Measurements from ENCODE around the gene ECHDC1.

The ECHDC1 gene

DNA sequence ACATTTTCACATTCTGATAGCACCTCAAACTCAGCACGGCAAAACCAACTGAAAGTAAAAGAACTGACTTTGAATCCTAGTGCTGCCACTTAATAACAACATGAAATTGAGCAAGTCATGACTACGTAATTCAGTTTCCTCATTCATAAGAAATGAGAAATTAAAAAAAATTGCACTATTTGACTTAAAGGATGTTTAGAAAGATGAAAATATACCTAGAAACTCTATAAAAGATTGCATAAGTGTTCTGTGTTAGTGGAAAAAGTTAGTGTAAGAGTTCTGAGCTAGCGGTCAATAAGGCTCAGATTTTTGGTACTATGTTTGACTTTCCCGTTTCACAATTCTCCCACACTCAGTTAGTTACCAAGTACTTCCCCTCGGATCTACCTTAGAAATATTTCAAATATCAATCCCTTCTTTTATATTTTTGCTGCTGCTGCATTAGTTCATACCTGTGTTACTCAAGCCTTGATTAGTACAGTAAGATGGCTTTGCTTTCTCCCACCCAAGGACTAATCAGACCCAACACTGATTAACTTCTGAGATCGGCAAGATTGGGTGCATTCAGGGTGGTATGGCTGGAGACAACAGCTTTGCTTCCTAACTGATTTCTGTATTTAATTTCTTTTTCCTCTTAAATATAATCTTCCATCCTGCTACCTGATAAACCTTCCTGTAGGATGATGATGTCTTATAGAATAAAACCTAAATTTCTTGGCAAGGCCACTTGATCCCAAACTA is 25.9 kb downstream of the ECHDC1 start:
- FAIRE-seq (no peak), DNase-seq (ENCODE audit: insufficient read length, low spot score) (no peak)
- TF ChIP-seq POLR2AphosphoS5 (IDR thresholded peaks at IDR 0.05; ENCODE audit: low read depth, low read length) (no peak), POLR2A (IDR thresholded peaks at IDR 0.05; ENCODE audit: low read depth, low read length) (no peak), TAF1 (IDR thresholded peaks at IDR 0.05; ENCODE audit: low read depth, low read length) (no peak), POU2F2 (IDR thresholded peaks at IDR 0.05; ENCODE audit: low read depth, low read length) (no peak), PAX5 (IDR thresholded peaks at IDR 0.05; ENCODE audit: insufficient read depth, low read length, severe bottlenecking) (no peak), SPI1 (IDR thresholded peaks at IDR 0.05; ENCODE audit: low read depth, low read length) (no peak)

GRCh38 chr6:127305741-127306140 is 37.7 kb downstream of the ECHDC1 start:
- no peak for FAIRE-seq
- DNase-seq (ENCODE audit: insufficient read length, low spot score): no peak
- TF ChIP-seq SPI1 (IDR thresholded peaks at IDR 0.05; ENCODE audit: low read depth, low read length) (no peak), POU2F2 (IDR thresholded peaks at IDR 0.05; ENCODE audit: low read depth, low read length) (no peak), TAF1 (IDR thresholded peaks at IDR 0.05; ENCODE audit: low read depth, low read length) (no peak), POLR2AphosphoS5 (IDR thresholded peaks at IDR 0.05; ENCODE audit: low read depth, low read length) (no peak), PAX5 (IDR thresholded peaks at IDR 0.05; ENCODE audit: insufficient read depth, low read length, severe bottlenecking) (no peak), POLR2A (IDR thresholded peaks at IDR 0.05; ENCODE audit: low read depth, low read length) (no peak)

- DNase-seq (ENCODE audit: insufficient read length, low spot score) (no peak), FAIRE-seq (no peak)
- no peak for TF ChIP-seq TAF1 (IDR thresholded peaks at IDR 0.05; ENCODE audit: low read depth, low read length)
- no peak for TF ChIP-seq PAX5 (IDR thresholded peaks at IDR 0.05; ENCODE audit: insufficient read depth, low read length, severe bottlenecking)
- no peak for TF ChIP-seq POU2F2 (IDR thresholded peaks at IDR 0.05; ENCODE audit: low read depth, low read length)
- no peak for TF ChIP-seq POLR2A (IDR thresholded peaks at IDR 0.05; ENCODE audit: low read depth, low read length)
- TF ChIP-seq POLR2AphosphoS5 (IDR thresholded peaks at IDR 0.05; ENCODE audit: low read depth, low read length): no peak
- no peak for TF ChIP-seq SPI1 (IDR thresholded peaks at IDR 0.05; ENCODE audit: low read depth, low read length)
These were observed 39.5 kb downstream of the ECHDC1 start for GRCh38 chr6:127303917-127304316.

DNA sequence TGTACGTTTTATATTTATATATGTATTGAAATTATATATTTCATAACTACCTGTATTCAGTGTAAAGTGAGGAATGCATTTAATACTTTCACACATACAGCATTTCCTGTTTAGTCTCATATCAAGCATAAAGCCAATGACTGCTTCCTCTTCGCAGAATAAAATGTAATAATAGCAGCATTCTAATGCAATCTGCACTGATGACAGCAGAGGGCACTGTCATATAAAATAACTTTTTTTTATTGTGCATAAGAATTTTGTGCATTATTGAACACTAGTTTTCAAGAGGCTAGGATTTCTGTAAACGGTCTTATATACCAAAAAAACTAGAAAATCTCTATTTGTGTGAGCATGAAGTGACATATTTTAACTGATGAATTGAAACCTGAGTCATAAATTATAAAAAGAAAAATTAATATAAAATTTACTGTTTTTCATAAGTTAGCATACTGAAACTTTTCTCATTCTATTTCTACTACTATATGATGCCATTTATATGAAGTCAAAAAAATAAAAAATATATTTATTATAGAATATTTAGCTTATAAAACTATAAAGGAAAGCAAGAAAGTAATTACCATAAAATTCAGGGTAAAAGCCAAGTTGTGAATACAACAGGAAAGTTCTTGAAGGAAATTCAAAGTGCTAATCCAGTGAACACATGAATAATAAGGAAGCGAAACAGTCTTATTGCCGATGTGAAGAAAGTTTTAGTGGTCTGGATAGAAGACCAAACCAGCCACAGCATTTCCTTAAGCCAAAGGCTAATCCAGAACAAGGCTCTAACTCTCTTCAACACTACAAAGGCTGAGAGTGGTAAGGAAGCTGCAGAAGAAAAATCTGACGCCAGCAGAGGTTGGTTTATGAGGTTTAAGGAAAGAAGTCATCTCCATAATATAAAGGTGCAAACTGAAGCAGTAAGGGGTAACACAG is 40.4 kb downstream of the ECHDC1 start:
- FAIRE-seq (peak; percentile 13), DNase-seq (ENCODE audit: insufficient read length, low spot score) (peak; percentile 0)
- TF ChIP-seq POLR2AphosphoS5 (IDR thresholded peaks at IDR 0.05; ENCODE audit: low read depth, low read length) (no peak), POLR2A (IDR thresholded peaks at IDR 0.05; ENCODE audit: low read depth, low read length) (no peak), PAX5 (IDR thresholded peaks at IDR 0.05; ENCODE audit: insufficient read depth, low read length, severe bottlenecking) (no peak), TAF1 (IDR thresholded peaks at IDR 0.05; ENCODE audit: low read depth, low read length) (no peak), POU2F2 (IDR thresholded peaks at IDR 0.05; ENCODE audit: low read depth, low read length) (no peak), SPI1 (IDR thresholded peaks at IDR 0.05; ENCODE audit: low read depth, low read length) (peak; percentile 42; the same call in 1 of the 2 replicates)

GRCh38 chr6:127301199-127301700 is 42.2 kb downstream of the ECHDC1 start:
- TF ChIP-seq POU2F2 (IDR thresholded peaks at IDR 0.05; ENCODE audit: low read depth, low read length) (no peak), POLR2AphosphoS5 (IDR thresholded peaks at IDR 0.05; ENCODE audit: low read depth, low read length) (no peak), SPI1 (IDR thresholded peaks at IDR 0.05; ENCODE audit: low read depth, low read length) (no peak), POLR2A (IDR thresholded peaks at IDR 0.05; ENCODE audit: low read depth, low read length) (no peak), PAX5 (IDR thresholded peaks at IDR 0.05; ENCODE audit: insufficient read depth, low read length, severe bottlenecking) (no peak), TAF1 (IDR thresholded peaks at IDR 0.05; ENCODE audit: low read depth, low read length) (no peak)
- no peak for DNase-seq (ENCODE audit: insufficient read length, low spot score)
- FAIRE-seq: no peak

DNA sequence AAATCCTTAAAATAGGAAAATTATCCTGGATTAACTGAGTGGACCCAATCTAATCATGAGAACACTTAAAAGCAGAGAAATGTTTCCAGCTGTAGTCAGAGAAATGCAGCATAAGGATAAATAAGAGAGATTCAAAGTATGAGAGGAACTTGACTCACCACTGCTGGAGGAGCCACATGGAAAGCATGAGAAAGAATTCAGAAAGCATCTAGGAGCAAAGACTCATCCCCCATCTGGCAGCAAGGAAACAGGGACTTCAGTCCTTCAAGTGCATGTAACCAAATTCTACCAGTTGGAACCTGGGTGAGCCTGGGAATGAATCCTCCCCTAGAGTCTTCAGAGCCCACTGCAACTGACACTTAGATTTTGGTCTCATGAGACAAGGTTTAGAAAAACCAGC is 43.0 kb downstream of the ECHDC1 start:
- no peak for TF ChIP-seq SPI1 (IDR thresholded peaks at IDR 0.05; ENCODE audit: low read depth, low read length)
- no peak for TF ChIP-seq POU2F2 (IDR thresholded peaks at IDR 0.05; ENCODE audit: low read depth, low read length)
- TF ChIP-seq PAX5 (IDR thresholded peaks at IDR 0.05; ENCODE audit: insufficient read depth, low read length, severe bottlenecking): no peak
- no peak for TF ChIP-seq POLR2A (IDR thresholded peaks at IDR 0.05; ENCODE audit: low read depth, low read length)
- no peak for TF ChIP-seq TAF1 (IDR thresholded peaks at IDR 0.05; ENCODE audit: low read depth, low read length)
- no peak for TF ChIP-seq POLR2AphosphoS5 (IDR thresholded peaks at IDR 0.05; ENCODE audit: low read depth, low read length)
- DNase-seq (ENCODE audit: insufficient read length, low spot score): no peak
- no peak for FAIRE-seq

- TF ChIP-seq TAF1 (IDR thresholded peaks at IDR 0.05; ENCODE audit: low read depth, low read length) (no peak), POU2F2 (IDR thresholded peaks at IDR 0.05; ENCODE audit: low read depth, low read length) (no peak), POLR2A (IDR thresholded peaks at IDR 0.05; ENCODE audit: low read depth, low read length) (no peak), PAX5 (IDR thresholded peaks at IDR 0.05; ENCODE audit: insufficient read depth, low read length, severe bottlenecking) (no peak), POLR2AphosphoS5 (IDR thresholded peaks at IDR 0.05; ENCODE audit: low read depth, low read length) (no peak), SPI1 (IDR thresholded peaks at IDR 0.05; ENCODE audit: low read depth, low read length) (no peak)
- FAIRE-seq (no peak), DNase-seq (ENCODE audit: insufficient read length, low spot score) (no peak)
These were observed 43.7 kb downstream of the ECHDC1 start for GRCh38 chr6:127299522-127300240.

GRCh38 chr6:127298475-127298874 is 44.9 kb downstream of the ECHDC1 start:
- DNase-seq (ENCODE audit: insufficient read length, low spot score) (no peak), FAIRE-seq (no peak)
- TF ChIP-seq POU2F2 (IDR thresholded peaks at IDR 0.05; ENCODE audit: low read depth, low read length): no peak
- no peak for TF ChIP-seq POLR2A (IDR thresholded peaks at IDR 0.05; ENCODE audit: low read depth, low read length)
- no peak for TF ChIP-seq SPI1 (IDR thresholded peaks at IDR 0.05; ENCODE audit: low read depth, low read length)
- no peak for TF ChIP-seq POLR2AphosphoS5 (IDR thresholded peaks at IDR 0.05; ENCODE audit: low read depth, low read length)
- no peak for TF ChIP-seq PAX5 (IDR thresholded peaks at IDR 0.05; ENCODE audit: insufficient read depth, low read length, severe bottlenecking)
- TF ChIP-seq TAF1 (IDR thresholded peaks at IDR 0.05; ENCODE audit: low read depth, low read length): no peak

All from GM12891 (cell line).